Measurements from ENCODE around the gene GPBP1L1.
A peak's percentile ranks its signal among the peaks of the same experiment; 100 is the strongest.
"Not testable (repeated sequence)": the region's sequence is repeated elsewhere in the genome, so short reads cannot be mapped to it uniquely, and the experiment has no call there.

Gene GPBP1L1

GRCh38 chr1:45596765-45597164, 89.6 kb downstream of the GPBP1L1 start:
- H3K9me3 ChIP-seq (ENCODE audit: control extremely low read depth in 1 of 5, control insufficient read depth in 4 of 5, insufficient read depth in 2 of 5, low read depth in 1 of 5, low read length in 4 of 5); POLR2A ChIA-PET; H3K4me3 ChIP-seq (ENCODE audit: control insufficient read depth in 1 of 7, extremely low read depth in 1 of 7, insufficient read depth in 4 of 7, low read depth in 2 of 7, low read length in 6 of 7); H3K27ac ChIP-seq (ENCODE audit: insufficient read depth in 1 of 2, low read depth in 1 of 2, low read length in 2 of 2, poor library complexity in 1 of 2, severe bottlenecking in 2 of 2); H3K27me3 ChIP-seq (replicated peaks in 2 of 5; ENCODE audit: control insufficient read depth in 4 of 5, insufficient read depth in 5 of 5, low read length in 4 of 5); H3K4me1 ChIP-seq (ENCODE audit: control extremely low read depth in 1 of 4, control insufficient read depth in 4 of 4, insufficient read depth in 4 of 4, low read length in 3 of 4); DNase-seq: not testable (repeated sequence)
- H3K36me3 ChIP-seq (ENCODE audit: control insufficient read depth in 4 of 4, insufficient read depth in 4 of 4, low read length in 3 of 4): peaks cover 23 to 49% (median 36%) of the 10 kb centered on the region in 4 experiments
- CTCF ChIA-PET: interaction anchor here (1.3 kb wide), 1 partner anchor 12 kb away, joined by 3 read pairs; no protein-coding TSS in a partner anchor
- 100% methylated on average over 6 of the region's 8 CpGs for WGBS (ENCODE audit: insufficient coverage)

GRCh38 chr1:45594412-45594811, 91.9 kb downstream of the GPBP1L1 start:
- H3K4me1 ChIP-seq (ENCODE audit: control extremely low read depth in 1 of 4, control insufficient read depth in 4 of 4, insufficient read depth in 4 of 4, low read length in 3 of 4): no peaks in the 10 kb centered on the region
- H3K4me3 ChIP-seq (ENCODE audit: control insufficient read depth in 1 of 7, extremely low read depth in 1 of 7, insufficient read depth in 4 of 7, low read depth in 2 of 7, low read length in 6 of 7): no peak overlapping the region
- H3K27me3 ChIP-seq (replicated peaks in 2 of 5; ENCODE audit: control insufficient read depth in 4 of 5, insufficient read depth in 5 of 5, low read length in 4 of 5): no peaks in the 10 kb centered on the region
- no peak overlapping the region for H3K27ac ChIP-seq (ENCODE audit: insufficient read depth in 1 of 2, low read depth in 1 of 2, low read length in 2 of 2, poor library complexity in 1 of 2, severe bottlenecking in 2 of 2)
- WGBS (ENCODE audit: insufficient coverage): 100% methylated on average over 2 of the region's 4 CpGs
- DNase-seq: no peak
- H3K9me3 ChIP-seq (ENCODE audit: control extremely low read depth in 1 of 5, control insufficient read depth in 4 of 5, insufficient read depth in 2 of 5, low read depth in 1 of 5, low read length in 4 of 5): no peaks in the 10 kb centered on the region
- POLR2A ChIA-PET: no interaction called here
- H3K36me3 ChIP-seq (ENCODE audit: control insufficient read depth in 4 of 4, insufficient read depth in 4 of 4, low read length in 3 of 4): peaks cover 24 to 60% (median 41%) of the 10 kb centered on the region in 4 experiments
- CTCF ChIA-PET: no interaction called here

- H3K36me3 ChIP-seq (ENCODE audit: control insufficient read depth in 4 of 4, insufficient read depth in 4 of 4, low read length in 3 of 4): peaks cover 10 to 41% (median 21%) of the 10 kb centered on the region in 4 experiments
- 100% methylated on average over 1 of the region's 1 CpG for WGBS (ENCODE audit: insufficient coverage)
- ChIA-PET CTCF (interaction anchor here (0.6 to 1.2 kb wide), 3 partner anchors 10 to 1701 kb away, joined by 3 to 4 read pairs (median 3); no protein-coding TSS in a partner anchor), POLR2A (interaction anchor here (0.6 kb wide), 2 partner anchors 37 to 891 kb away, joined by 3 to 7 read pairs; no protein-coding TSS in a partner anchor)
- H3K4me3 ChIP-seq (ENCODE audit: control insufficient read depth in 1 of 7, extremely low read depth in 1 of 7, insufficient read depth in 4 of 7, low read depth in 2 of 7, low read length in 6 of 7): no peak overlapping the region
- DNase-seq: no peak
- H3K27ac ChIP-seq (ENCODE audit: insufficient read depth in 1 of 2, low read depth in 1 of 2, low read length in 2 of 2, poor library complexity in 1 of 2, severe bottlenecking in 2 of 2): no peak overlapping the region
- H3K4me1 ChIP-seq (ENCODE audit: control extremely low read depth in 1 of 4, control insufficient read depth in 4 of 4, insufficient read depth in 4 of 4, low read length in 3 of 4): peaks cover 9 to 22% (median 21%) of the 10 kb centered on the region in 4 experiments
- H3K9me3 ChIP-seq (ENCODE audit: control extremely low read depth in 1 of 5, control insufficient read depth in 4 of 5, insufficient read depth in 2 of 5, low read depth in 1 of 5, low read length in 4 of 5): no peaks in the 10 kb centered on the region
- H3K27me3 ChIP-seq (replicated peaks in 2 of 5; ENCODE audit: control insufficient read depth in 4 of 5, insufficient read depth in 5 of 5, low read length in 4 of 5): no peaks in the 10 kb centered on the region
Observed at GRCh38 chr1:45589861-45590260, 96.5 kb downstream of the GPBP1L1 start.

GRCh38 chr1:45586769-45587168, 99.6 kb downstream of the GPBP1L1 start:
- 100% methylated on average over 1 of the region's 4 CpGs for WGBS (ENCODE audit: insufficient coverage)
- peak overlapping the region in 1 of 2 experiments; percentile 96 for H3K27ac ChIP-seq (ENCODE audit: insufficient read depth in 1 of 2, low read depth in 1 of 2, low read length in 2 of 2, poor library complexity in 1 of 2, severe bottlenecking in 2 of 2)
- no peaks in the 10 kb centered on the region for H3K27me3 ChIP-seq (replicated peaks in 2 of 5; ENCODE audit: control insufficient read depth in 4 of 5, insufficient read depth in 5 of 5, low read length in 4 of 5)
- peaks cover 11 to 42% (median 30%) of the 10 kb centered on the region in 4 experiments for H3K4me1 ChIP-seq (ENCODE audit: control extremely low read depth in 1 of 4, control insufficient read depth in 4 of 4, insufficient read depth in 4 of 4, low read length in 3 of 4)
- H3K4me3 ChIP-seq (ENCODE audit: control insufficient read depth in 1 of 7, extremely low read depth in 1 of 7, insufficient read depth in 4 of 7, low read depth in 2 of 7, low read length in 6 of 7): peak overlapping the region in 3 of 7 experiments; percentile 89 to 100 (median 96)
- peaks cover 0 to 23% (median 6%) of the 10 kb centered on the region in 4 experiments for H3K36me3 ChIP-seq (ENCODE audit: control insufficient read depth in 4 of 4, insufficient read depth in 4 of 4, low read length in 3 of 4)
- no peaks in the 10 kb centered on the region for H3K9me3 ChIP-seq (ENCODE audit: control extremely low read depth in 1 of 5, control insufficient read depth in 4 of 5, insufficient read depth in 2 of 5, low read depth in 1 of 5, low read length in 4 of 5)
- CTCF ChIA-PET: interaction anchor here (2.9 kb wide), 1 partner anchor 13 kb away, joined by 9 read pairs; no protein-coding TSS in a partner anchor
- no peak for DNase-seq
- POLR2A ChIA-PET: no interaction called here

- ChIA-PET POLR2A (interaction anchor here (0.6 to 1.7 kb wide), 3 partner anchors 8 to 864 kb away, joined by 3 to 5 read pairs (median 3); partner anchors contain the start of gene AKR1A1), CTCF (interaction anchor here (2.9 kb wide), 1 partner anchor 15 kb away, joined by 9 read pairs; no protein-coding TSS in a partner anchor)
- peak overlapping the region; percentile 86 to 96 for H3K27ac ChIP-seq (ENCODE audit: insufficient read depth in 1 of 2, low read depth in 1 of 2, low read length in 2 of 2, poor library complexity in 1 of 2, severe bottlenecking in 2 of 2)
- no peaks in the 10 kb centered on the region for H3K9me3 ChIP-seq (ENCODE audit: control extremely low read depth in 1 of 5, control insufficient read depth in 4 of 5, insufficient read depth in 2 of 5, low read depth in 1 of 5, low read length in 4 of 5)
- H3K4me1 ChIP-seq (ENCODE audit: control extremely low read depth in 1 of 4, control insufficient read depth in 4 of 4, insufficient read depth in 4 of 4, low read length in 3 of 4): peaks cover 11 to 43% (median 30%) of the 10 kb centered on the region in 4 experiments
- H3K27me3 ChIP-seq (replicated peaks in 2 of 5; ENCODE audit: control insufficient read depth in 4 of 5, insufficient read depth in 5 of 5, low read length in 4 of 5): no peaks in the 10 kb centered on the region
- peaks cover 0 to 13% (median 0%) of the 10 kb centered on the region in 4 experiments for H3K36me3 ChIP-seq (ENCODE audit: control insufficient read depth in 4 of 4, insufficient read depth in 4 of 4, low read length in 3 of 4)
- no peak for DNase-seq
- 92% methylated on average over 2 of the region's 7 CpGs for WGBS (ENCODE audit: insufficient coverage)
- peak overlapping the region in 6 of 7 experiments; percentile 87 to 100 (median 98) for H3K4me3 ChIP-seq (ENCODE audit: control insufficient read depth in 1 of 7, extremely low read depth in 1 of 7, insufficient read depth in 4 of 7, low read depth in 2 of 7, low read length in 6 of 7)
Observed at GRCh38 chr1:45585496-45586075, 100.7 kb downstream of the GPBP1L1 start.

GRCh38 chr1:45585110-45585426, 101.3 kb downstream of the GPBP1L1 start:
- Histone ChIP-seq H3K27ac (ENCODE audit: insufficient read depth in 1 of 2, low read depth in 1 of 2, low read length in 2 of 2, poor library complexity in 1 of 2, severe bottlenecking in 2 of 2) (peak overlapping the region; percentile 86 to 96), H3K4me1 (ENCODE audit: control extremely low read depth in 1 of 4, control insufficient read depth in 4 of 4, insufficient read depth in 4 of 4, low read length in 3 of 4) (peaks cover 11 to 43% (median 30%) of the 10 kb centered on the region in 4 experiments), H3K9me3 (ENCODE audit: control extremely low read depth in 1 of 5, control insufficient read depth in 4 of 5, insufficient read depth in 2 of 5, low read depth in 1 of 5, low read length in 4 of 5) (no peaks in the 10 kb centered on the region), H3K4me3 (ENCODE audit: control insufficient read depth in 1 of 7, extremely low read depth in 1 of 7, insufficient read depth in 4 of 7, low read depth in 2 of 7, low read length in 6 of 7) (peak overlapping the region; percentile 69 to 100 (median 96)), H3K36me3 (ENCODE audit: control insufficient read depth in 4 of 4, insufficient read depth in 4 of 4, low read length in 3 of 4) (peaks cover 0 to 13% (median 0%) of the 10 kb centered on the region in 4 experiments), H3K27me3 (replicated peaks in 2 of 5; ENCODE audit: control insufficient read depth in 4 of 5, insufficient read depth in 5 of 5, low read length in 4 of 5) (no peaks in the 10 kb centered on the region)
- POLR2A ChIA-PET: interaction anchor here (0.6 to 1.7 kb wide), 4 partner anchors 8 to 864 kb away, joined by 3 to 5 read pairs (median 3); partner anchors contain the start of gene AKR1A1
- CTCF ChIA-PET: interaction anchor here (1.4 to 2.9 kb wide), 2 partner anchors 15 to 79 kb away, joined by 4 to 9 read pairs; no protein-coding TSS in a partner anchor
- WGBS (ENCODE audit: insufficient coverage): 0% methylated on average over 3 of the region's 5 CpGs
- no peak for DNase-seq

Data from common myeloid progenitor, CD34-positive (primary cell).